Astrocyte (in vitro differentiated cells and primary cell): Measurements from ENCODE around the gene OR4D10. TPM values are rescaled to one million over a fixed set of nuclear protein-coding genes. Genes with fewer than 3 reads are reported as not detected.

Experiments used
- DNase-seq: peaks from one replicate; pipeline ENCODE4 v3.0.0-alpha.2; 2010; ENCODE audit warnings: low read depth
- FAIRE-seq: peaks from 2 replicates; lab custom pipeline; 2011; peaks lifted over from hg19 to GRCh38; lab: Jason Lieb, UNC
- H2AFZ ChIP-seq: 2 replicates; pipeline ENCODE4 v1.6.0; 2012; ENCODE audit warnings: low read depth, low read length, inconsistent platforms
- H3K27ac ChIP-seq: 2 replicates; pipeline ENCODE4 v1.5.1; 2011; ENCODE audit warnings: low read depth, low read length, inconsistent platforms
- H3K27me3 ChIP-seq: 2 replicates; pipeline ENCODE4 v1.6.0; 2011; ENCODE audit warnings: low read length, inconsistent platforms; ENCODE audit not compliant: insufficient read depth
- H3K36me3 ChIP-seq: 2 replicates; pipeline ENCODE4 v1.5.1; 2011; ENCODE audit warnings: low read length, inconsistent platforms; ENCODE audit not compliant: insufficient read depth
- H3K4me1 ChIP-seq: 2 replicates; pipeline ENCODE4 v1.5.1; 2011; ENCODE audit warnings: low read length, inconsistent platforms; ENCODE audit not compliant: insufficient read depth
- H3K4me2 ChIP-seq: 2 replicates; pipeline ENCODE4 v1.6.0; 2012; ENCODE audit warnings: low read length, inconsistent platforms
- H3K4me3 ChIP-seq: 2 replicates; pipeline ENCODE4 v1.5.1; 2011; ENCODE audit warnings: low read depth, mild to moderate bottlenecking, low read length, inconsistent platforms; ENCODE audit not compliant: insufficient read depth
- H3K79me2 ChIP-seq: 2 replicates; pipeline ENCODE4 v1.6.0; 2012; ENCODE audit warnings: mild to moderate bottlenecking, low read length, inconsistent platforms; ENCODE audit not compliant: insufficient read depth
- H3K9ac ChIP-seq: 2 replicates; pipeline ENCODE4 v1.6.0; 2012; ENCODE audit warnings: mild to moderate bottlenecking, low read length, inconsistent platforms
- H3K9me3 ChIP-seq: 2 replicates; pipeline ENCODE4 v1.5.1; 2012; ENCODE audit warnings: low read depth, mild to moderate bottlenecking, low read length, inconsistent platforms; ENCODE audit not compliant: insufficient read depth
- H4K20me1 ChIP-seq: 2 replicates; pipeline ENCODE4 v1.6.0; 2012; ENCODE audit warnings: low read length, inconsistent platforms; ENCODE audit not compliant: insufficient read depth
- H3K27ac Mint-ChIP-seq: one replicate; pipeline ENCODE4 v1.8.0; 2021; ENCODE audit warnings: mild to moderate bottlenecking, mixed read lengths; ENCODE audit not compliant: unreplicated experiment
- H3K27me3 Mint-ChIP-seq: one replicate; pipeline ENCODE4 v1.8.0; 2021; ENCODE audit warnings: low read depth, mixed read lengths; ENCODE audit not compliant: unreplicated experiment
- H3K36me3 Mint-ChIP-seq: one replicate; pipeline ENCODE4 v1.8.0; 2021; ENCODE audit warnings: low read depth, mixed read lengths; ENCODE audit not compliant: unreplicated experiment
- H3K4me1 Mint-ChIP-seq: one replicate; pipeline ENCODE4 v1.8.0; 2021; ENCODE audit warnings: low read depth, mixed read lengths; ENCODE audit not compliant: unreplicated experiment
- H3K4me3 Mint-ChIP-seq: one replicate; pipeline ENCODE4 v1.8.0; 2021; ENCODE audit warnings: mild to moderate bottlenecking, moderate library complexity, mixed read lengths; ENCODE audit not compliant: unreplicated experiment
- H3K9me3 Mint-ChIP-seq: one replicate; pipeline ENCODE4 v1.8.0; 2021; ENCODE audit warnings: mild to moderate bottlenecking, mixed read lengths; ENCODE audit not compliant: unreplicated experiment
- EZH2 ChIP-seq: IDR thresholded peaks from 2 replicates; pipeline ENCODE4 v1.6.1; 2012; ENCODE audit warnings: mild to moderate bottlenecking, low read length, inconsistent platforms; ENCODE audit not compliant: insufficient read depth
- total RNA-seq: library from RNA; stranded (reverse); gene quantifications from 2 replicates; pipeline ENCODE4 v1.2.1, GENCODE V29; 2021
- TF ChIP-seq, protein P1 (sequence below): IDR thresholded peaks from 2 replicates; pipeline ENCODE4 v1.5.1; 2011; ENCODE audit warnings: low read depth, mild to moderate bottlenecking, inconsistent platforms, low read length, moderate library complexity; ENCODE audit not compliant: insufficient read depth

The OR4D10 gene
- total RNA-seq, 1 donor from 2014 or later, result not detected

DNA sequence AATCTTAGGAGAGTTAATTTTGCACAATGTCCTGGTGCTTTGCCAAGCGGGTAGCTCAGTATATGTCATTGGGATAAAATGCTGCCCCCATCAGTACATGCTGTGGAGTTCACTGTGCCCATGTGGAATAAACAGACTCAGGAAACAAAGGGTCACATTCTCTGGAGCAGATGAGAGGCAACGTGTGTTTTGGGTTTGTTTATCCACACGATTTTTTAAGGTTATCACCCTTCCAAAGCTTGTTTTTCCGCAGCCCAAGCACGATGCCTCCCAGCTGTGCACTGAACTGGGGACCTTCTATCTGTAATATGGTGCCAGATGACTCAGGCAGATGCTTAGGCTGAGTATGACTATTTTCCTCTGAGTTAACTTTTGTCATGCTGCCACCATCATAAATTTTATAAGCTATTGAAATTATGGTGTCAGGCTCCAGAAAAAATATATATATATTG lies 9.9 kb upstream of the OR4D10 start:
- no peak overlapping the region for H3K27ac Mint-ChIP-seq
- no peak overlapping the region for H3K9ac ChIP-seq
- no peaks in the 10 kb centered on the region for H3K9me3 ChIP-seq
- H3K4me3 ChIP-seq, result no peak overlapping the region
- no peaks in the 10 kb centered on the region for H3K27me3 Mint-ChIP-seq
- no peak for TF ChIP-seq EZH2
- TF ChIP-seq, protein P1, sequence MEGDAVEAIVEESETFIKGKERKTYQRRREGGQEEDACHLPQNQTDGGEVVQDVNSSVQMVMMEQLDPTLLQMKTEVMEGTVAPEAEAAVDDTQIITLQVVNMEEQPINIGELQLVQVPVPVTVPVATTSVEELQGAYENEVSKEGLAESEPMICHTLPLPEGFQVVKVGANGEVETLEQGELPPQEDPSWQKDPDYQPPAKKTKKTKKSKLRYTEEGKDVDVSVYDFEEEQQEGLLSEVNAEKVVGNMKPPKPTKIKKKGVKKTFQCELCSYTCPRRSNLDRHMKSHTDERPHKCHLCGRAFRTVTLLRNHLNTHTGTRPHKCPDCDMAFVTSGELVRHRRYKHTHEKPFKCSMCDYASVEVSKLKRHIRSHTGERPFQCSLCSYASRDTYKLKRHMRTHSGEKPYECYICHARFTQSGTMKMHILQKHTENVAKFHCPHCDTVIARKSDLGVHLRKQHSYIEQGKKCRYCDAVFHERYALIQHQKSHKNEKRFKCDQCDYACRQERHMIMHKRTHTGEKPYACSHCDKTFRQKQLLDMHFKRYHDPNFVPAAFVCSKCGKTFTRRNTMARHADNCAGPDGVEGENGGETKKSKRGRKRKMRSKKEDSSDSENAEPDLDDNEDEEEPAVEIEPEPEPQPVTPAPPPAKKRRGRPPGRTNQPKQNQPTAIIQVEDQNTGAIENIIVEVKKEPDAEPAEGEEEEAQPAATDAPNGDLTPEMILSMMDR, result no peak
- FAIRE-seq (no peak), DNase-seq (no peak)
- H3K4me2 ChIP-seq, result no peak overlapping the region
- H3K27ac ChIP-seq, result no peak overlapping the region
- H3K4me1 ChIP-seq, result no peaks in the 10 kb centered on the region
- H3K4me1 Mint-ChIP-seq, result no peaks in the 10 kb centered on the region
- no peaks in the 10 kb centered on the region for H3K27me3 ChIP-seq
- no peak overlapping the region for H2AFZ ChIP-seq
- H3K4me3 Mint-ChIP-seq, result no peak overlapping the region
- no peaks in the 10 kb centered on the region for H3K79me2 ChIP-seq
- peaks cover 3% of the 10 kb centered on the region for H3K9me3 Mint-ChIP-seq
- no peaks in the 10 kb centered on the region for H3K36me3 ChIP-seq
- no peaks in the 10 kb centered on the region for H3K36me3 Mint-ChIP-seq
- no peaks in the 10 kb centered on the region for H4K20me1 ChIP-seq

DNA sequence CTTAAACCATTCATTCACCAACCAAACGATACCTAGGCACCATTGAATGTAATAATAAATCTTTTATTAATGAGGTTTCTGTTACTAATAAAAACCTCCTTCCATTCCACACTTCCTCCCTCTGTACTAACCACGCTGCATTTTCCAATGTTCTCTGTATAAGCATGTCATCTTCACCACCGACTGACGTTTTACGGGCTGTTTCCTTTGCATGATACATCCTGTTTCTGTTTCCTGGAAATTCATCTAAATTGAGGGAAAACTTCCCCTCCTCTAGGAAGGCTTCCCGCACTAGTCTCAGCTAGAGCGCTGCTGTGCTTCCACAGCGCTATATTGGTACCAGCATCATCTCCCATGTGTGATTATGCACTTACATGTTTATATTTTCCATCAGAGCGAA lies 2.1 kb downstream of the OR4D10 start:
- no peaks in the 10 kb centered on the region for H4K20me1 ChIP-seq
- FAIRE-seq (no peak), DNase-seq (no peak)
- no peaks in the 10 kb centered on the region for H3K4me1 ChIP-seq
- H3K9ac ChIP-seq, result no peak overlapping the region
- H3K36me3 ChIP-seq, result no peaks in the 10 kb centered on the region
- no peak overlapping the region for H3K4me2 ChIP-seq
- peaks cover 3% of the 10 kb centered on the region for H3K27me3 Mint-ChIP-seq
- no peaks in the 10 kb centered on the region for H3K27me3 ChIP-seq
- H2AFZ ChIP-seq, result no peak overlapping the region
- no peak overlapping the region for H3K4me3 Mint-ChIP-seq
- H3K36me3 Mint-ChIP-seq, result no peaks in the 10 kb centered on the region
- no peaks in the 10 kb centered on the region for H3K9me3 Mint-ChIP-seq
- TF ChIP-seq EZH2, result no peak
- TF ChIP-seq, protein P1, result no peak
- no peaks in the 10 kb centered on the region for H3K9me3 ChIP-seq
- H3K27ac Mint-ChIP-seq, result no peak overlapping the region
- H3K4me3 ChIP-seq, result no peak overlapping the region
- no peaks in the 10 kb centered on the region for H3K79me2 ChIP-seq
- H3K27ac ChIP-seq, result no peak overlapping the region
- H3K4me1 Mint-ChIP-seq, result no peaks in the 10 kb centered on the region

DNA sequence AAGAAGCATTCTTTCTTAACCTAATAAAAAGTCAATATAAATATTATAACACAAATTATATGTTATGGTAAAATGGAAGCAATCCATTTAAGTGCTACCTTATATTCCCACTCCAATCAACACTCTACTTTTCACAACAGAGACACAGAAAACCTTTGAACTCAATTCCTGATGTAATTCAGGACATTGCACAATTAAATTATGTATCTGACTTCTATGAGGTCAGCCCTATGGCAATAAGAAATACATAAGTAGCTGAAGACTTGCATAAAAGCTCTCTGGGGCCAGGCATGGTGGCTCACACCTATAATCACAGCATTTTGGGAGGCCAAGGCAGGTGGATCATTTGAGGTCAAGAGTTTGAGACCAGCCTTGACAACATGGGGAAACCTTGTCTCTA lies 6.8 kb downstream of the OR4D10 start:
- no peaks in the 10 kb centered on the region for H3K36me3 ChIP-seq
- no peaks in the 10 kb centered on the region for H3K4me1 Mint-ChIP-seq
- peaks cover 3% of the 10 kb centered on the region for H3K27me3 Mint-ChIP-seq
- H3K4me1 ChIP-seq, result no peaks in the 10 kb centered on the region
- DNase-seq (no peak), FAIRE-seq (no peak)
- no peaks in the 10 kb centered on the region for H4K20me1 ChIP-seq
- H3K27ac ChIP-seq, result no peak overlapping the region
- no peaks in the 10 kb centered on the region for H3K36me3 Mint-ChIP-seq
- H3K9ac ChIP-seq, result no peak overlapping the region
- no peak overlapping the region for H3K27ac Mint-ChIP-seq
- H3K79me2 ChIP-seq, result no peaks in the 10 kb centered on the region
- H3K4me3 ChIP-seq, result no peak overlapping the region
- H3K9me3 Mint-ChIP-seq, result no peaks in the 10 kb centered on the region
- no peaks in the 10 kb centered on the region for H3K9me3 ChIP-seq
- no peaks in the 10 kb centered on the region for H3K27me3 ChIP-seq
- H3K4me3 Mint-ChIP-seq, result no peak overlapping the region
- H3K4me2 ChIP-seq, result no peak overlapping the region
- TF ChIP-seq EZH2, result no peak
- TF ChIP-seq, protein P1, result no peak
- H2AFZ ChIP-seq, result no peak overlapping the region
